C4-2B (cell line): Measurements from ENCODE around the gene PATJ.

ENCODE experiments used
- ZFX ChIP-seq: fragments of 450-650 bp; IDR thresholded peaks from 2 replicates; pipeline ENCODE4 v1.6.1; 2017
- TF ChIP-seq, protein P1 (sequence below): fragments of 450-650 bp; conservative IDR thresholded peaks from 2 replicates; pipeline ENCODE4 v1.5.1; 2017; ENCODE audit warnings: mild to moderate bottlenecking

DNA sequence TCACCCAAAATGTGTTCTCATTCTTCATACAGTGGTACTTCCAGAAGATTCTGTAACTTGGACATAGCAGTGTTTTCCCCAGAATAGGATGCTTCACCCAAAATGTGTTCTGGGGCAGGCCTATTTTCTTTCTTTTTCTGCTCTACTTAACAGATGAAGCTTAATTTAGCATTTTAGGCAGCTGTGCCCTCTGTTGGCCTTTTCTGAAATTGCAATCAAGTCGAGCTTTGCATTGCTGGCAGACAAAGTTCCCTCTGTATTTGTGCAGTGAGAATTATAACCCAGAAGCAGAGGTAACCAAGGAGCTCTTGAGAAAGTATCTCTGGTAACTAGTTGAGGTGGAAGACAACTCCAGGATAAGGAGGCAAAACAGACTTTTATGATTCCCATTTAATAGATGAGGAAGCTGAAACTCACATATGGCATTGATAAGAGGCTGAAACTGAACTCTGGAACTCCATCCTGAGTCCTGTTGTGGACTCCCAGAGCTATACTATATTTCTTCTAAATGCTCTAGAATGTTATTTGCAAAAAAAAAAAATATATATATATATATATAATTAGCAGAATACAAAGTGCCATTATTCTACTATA is 402.1 kb downstream of the PATJ start:
- TF ChIP-seq, protein P1, sequence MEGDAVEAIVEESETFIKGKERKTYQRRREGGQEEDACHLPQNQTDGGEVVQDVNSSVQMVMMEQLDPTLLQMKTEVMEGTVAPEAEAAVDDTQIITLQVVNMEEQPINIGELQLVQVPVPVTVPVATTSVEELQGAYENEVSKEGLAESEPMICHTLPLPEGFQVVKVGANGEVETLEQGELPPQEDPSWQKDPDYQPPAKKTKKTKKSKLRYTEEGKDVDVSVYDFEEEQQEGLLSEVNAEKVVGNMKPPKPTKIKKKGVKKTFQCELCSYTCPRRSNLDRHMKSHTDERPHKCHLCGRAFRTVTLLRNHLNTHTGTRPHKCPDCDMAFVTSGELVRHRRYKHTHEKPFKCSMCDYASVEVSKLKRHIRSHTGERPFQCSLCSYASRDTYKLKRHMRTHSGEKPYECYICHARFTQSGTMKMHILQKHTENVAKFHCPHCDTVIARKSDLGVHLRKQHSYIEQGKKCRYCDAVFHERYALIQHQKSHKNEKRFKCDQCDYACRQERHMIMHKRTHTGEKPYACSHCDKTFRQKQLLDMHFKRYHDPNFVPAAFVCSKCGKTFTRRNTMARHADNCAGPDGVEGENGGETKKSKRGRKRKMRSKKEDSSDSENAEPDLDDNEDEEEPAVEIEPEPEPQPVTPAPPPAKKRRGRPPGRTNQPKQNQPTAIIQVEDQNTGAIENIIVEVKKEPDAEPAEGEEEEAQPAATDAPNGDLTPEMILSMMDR = peak; percentile 86
- TF ChIP-seq ZFX = no peak
